ENCODE data around the gene PRCC. TPM values are rescaled to one million over a fixed set of nuclear protein-coding genes. Genes with fewer than 3 reads are reported as not detected.

PRCC gene
- total RNA-seq, 4 donors from 2014 or later: 33.4 to 41.0 (median 33.9) TPM

GRCh38 chr1:156796340-156797097 is 29.2 kb downstream of the PRCC start:
- 79 to 90% methylated on average over 7 to 8 of the region's 8 CpGs for WGBS, 2 donors (ENCODE audit: low coverage in 1 of 2)
- Histone ChIP-seq H3K4me3 (no peak overlapping the region), H3K9me3 (no peaks in the 10 kb centered on the region), H3K27me3 (no peaks in the 10 kb centered on the region), H3K4me1 (peaks cover 0 to 5% (median 0%) of the 10 kb centered on the region in 3 donors), H3K36me3 (peaks cover 8 to 100% of the 10 kb centered on the region in 2 donors), H3K27ac (no peak overlapping the region)
- TF ChIP-seq POLR2A (IDR thresholded peaks at IDR 0.05): no peak
- TF ChIP-seq CTCF (IDR thresholded peaks at IDR 0.05): no peak
- no peak for TF ChIP-seq POLR2AphosphoS5 (IDR thresholded peaks at IDR 0.05)
- TF ChIP-seq EP300 (IDR thresholded peaks at IDR 0.05): no peak
- no peak for ATAC-seq

DNA sequence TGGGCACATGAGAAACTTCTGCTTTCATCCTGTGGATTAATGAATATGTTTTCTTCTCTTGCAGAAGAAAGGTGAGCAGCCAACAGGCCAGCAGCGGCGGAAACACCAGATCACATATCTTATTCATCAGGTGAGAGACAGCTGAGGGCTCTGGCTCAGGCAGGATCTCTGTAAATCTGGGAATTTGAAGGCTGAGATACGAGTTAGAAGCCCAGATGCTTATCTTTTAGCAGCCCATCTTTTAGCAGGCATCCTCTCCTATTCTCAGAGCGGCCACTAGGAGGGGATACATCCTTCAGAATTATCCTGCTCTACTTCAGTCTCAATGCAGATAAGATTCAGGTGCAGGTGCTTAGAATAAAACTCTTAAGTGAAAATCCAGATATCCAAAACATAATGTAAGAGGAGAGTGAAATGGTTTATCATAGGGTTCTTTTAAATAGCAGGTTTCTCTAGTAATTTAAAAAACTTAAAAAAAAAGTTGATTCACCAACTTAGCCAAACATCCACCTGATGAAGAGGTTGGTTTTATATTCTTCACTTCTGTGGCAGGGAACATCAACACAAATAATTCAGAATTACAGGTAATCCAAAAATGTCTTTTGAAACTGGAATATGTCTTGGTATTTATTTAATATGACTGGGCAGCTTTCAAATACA is 30.0 kb downstream of the PRCC start:
- Histone ChIP-seq H3K9me3 (no peaks in the 10 kb centered on the region), H3K36me3 (peaks cover 8 to 100% of the 10 kb centered on the region in 2 donors), H3K27me3 (no peaks in the 10 kb centered on the region), H3K4me3 (no peak overlapping the region), H3K27ac (no peak overlapping the region), H3K4me1 (peaks cover 0 to 9% (median 0%) of the 10 kb centered on the region in 3 donors)
- 53% methylated on average over 4 of the region's 4 CpGs; no CpG with 5 or more reads in 1 of the 2 donors for WGBS, 2 donors (ENCODE audit: low coverage in 1 of 2)
- TF ChIP-seq EP300 (IDR thresholded peaks at IDR 0.05): no peak
- peak in 3 of 4 experiments; percentile 56 to 64 (median 59) for TF ChIP-seq CTCF (IDR thresholded peaks at IDR 0.05)
- ATAC-seq: no peak

- H3K4me1 ChIP-seq: peaks cover 0 to 35% (median 16%) of the 10 kb centered on the region in 3 donors
- peak; percentile 69 for ATAC-seq
- H3K27me3 ChIP-seq: no peaks in the 10 kb centered on the region
- H3K4me3 ChIP-seq: no peak overlapping the region
- H3K27ac ChIP-seq: no peak overlapping the region
- H3K9me3 ChIP-seq: no peaks in the 10 kb centered on the region
- WGBS, 2 donors (ENCODE audit: low coverage in 1 of 2): 57 to 59% methylated on average over 1 to 7 of the region's 7 CpGs
- TF ChIP-seq CTCF (IDR thresholded peaks at IDR 0.05): no peak
- no peak for TF ChIP-seq POLR2A (IDR thresholded peaks at IDR 0.05)
- TF ChIP-seq EP300 (IDR thresholded peaks at IDR 0.05): no peak
- no peak for TF ChIP-seq POLR2AphosphoS5 (IDR thresholded peaks at IDR 0.05)
- H3K36me3 ChIP-seq: peaks cover 4 to 63% of the 10 kb centered on the region in 2 donors
Measured at GRCh38 chr1:156801409-156802121, 34.2 kb downstream of the PRCC start.

DNA sequence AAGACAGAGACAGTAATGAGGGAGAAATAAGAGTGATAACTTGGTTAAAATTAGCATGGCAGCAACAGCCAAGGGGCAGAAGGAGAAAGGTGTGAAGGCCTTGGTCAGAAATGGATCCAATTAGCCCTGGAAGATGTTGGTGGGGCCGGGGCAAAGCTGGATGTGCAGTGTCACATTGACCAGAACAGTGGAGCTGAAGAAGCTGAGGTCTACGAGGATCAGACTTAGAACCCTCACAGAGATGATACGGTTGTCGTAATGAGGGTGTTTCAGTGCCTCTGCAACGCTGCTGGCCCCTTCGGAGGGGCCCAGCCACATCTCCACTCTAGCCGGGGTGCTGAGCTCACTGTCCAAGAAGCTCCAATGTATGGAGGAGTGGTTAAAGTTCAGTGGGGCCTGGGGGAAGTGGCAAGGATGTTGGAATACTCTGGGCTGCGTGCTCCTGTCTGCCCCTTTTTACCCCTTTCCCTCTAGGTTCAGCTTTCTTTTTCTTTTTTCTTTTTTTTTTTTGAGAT is 35.1 kb downstream of the PRCC start:
- TF ChIP-seq CTCF (IDR thresholded peaks at IDR 0.05) (no peak), EP300 (IDR thresholded peaks at IDR 0.05) (no peak), POLR2A (IDR thresholded peaks at IDR 0.05) (no peak), POLR2AphosphoS5 (IDR thresholded peaks at IDR 0.05) (no peak)
- no peak for ATAC-seq
- peaks cover 4 to 54% of the 10 kb centered on the region in 2 donors for H3K36me3 ChIP-seq
- WGBS, 2 donors (ENCODE audit: low coverage in 1 of 2): 74 to 91% methylated on average over 3 to 8 of the region's 8 CpGs
- no peaks in the 10 kb centered on the region for H3K9me3 ChIP-seq
- no peak overlapping the region for H3K27ac ChIP-seq
- no peaks in the 10 kb centered on the region for H3K27me3 ChIP-seq
- H3K4me1 ChIP-seq: peaks cover 0 to 42% (median 17%) of the 10 kb centered on the region in 3 donors
- no peak overlapping the region for H3K4me3 ChIP-seq
